Measurements from ENCODE around the gene LYL1. TPM values are rescaled to one million over a fixed set of nuclear protein-coding genes. Genes with fewer than 3 reads are reported as not detected.
A peak's percentile ranks its signal among the peaks of the same experiment; 100 is the strongest.

The LYL1 gene
- total and polyA plus RNA-seq, 9 of the 15 experiments (the other 6 are each of a cell fraction or from before 2014, with no cell fraction given): 1.3 to 266 (median 34.0) TPM

- TF ChIP-seq SFPQ (IDR thresholded peaks at IDR 0.05; ENCODE audit: low read depth, low read length) (no peak), KLF13 (tag; IDR thresholded peaks at IDR 0.05; ENCODE audit: borderline replicate concordance, low read depth) (peak; percentile 84; the same call in 1 of the 2 replicates), MCM3 (IDR thresholded peaks at IDR 0.05) (no peak), ZNF583 (CRISPR knock-in tag; IDR thresholded peaks at IDR 0.05) (no peak), RNF2 (IDR thresholded peaks at IDR 0.05) (peak; percentile 71; the same call in 1 of the 2 replicates), ZC3H11A (IDR thresholded peaks at IDR 0.05; ENCODE audit: low read depth, low read length) (no peak), POLR3G (IDR thresholded peaks at IDR 0.05; ENCODE audit: extremely low read depth, insufficient read length, insufficient replicate concordance) (no peak), CREB1 (IDR thresholded peaks at IDR 0.05) (peak; percentile 65; the same call in 1 of the 2 replicates), CREB1 (CRISPR knock-in tag; IDR thresholded peaks at IDR 0.05) (peak; percentile 76), SOX6 (IDR thresholded peaks at IDR 0.05) (peak; percentile 77), FOXP1 (CRISPR knock-in tag; IDR thresholded peaks at IDR 0.05) (peak; percentile 76; the same call in 1 of the 2 replicates), MCM2 (IDR thresholded peaks at IDR 0.05; ENCODE audit: low read depth) (no peak), JUN (IDR thresholded peaks at IDR 0.05; ENCODE audit: borderline replicate concordance, low read depth, low read length) (peak; percentile 74), JUN (CRISPR knock-in tag; IDR thresholded peaks at IDR 0.05; ENCODE audit: borderline replicate concordance) (peak; percentile 19; the same call in 1 of the 2 replicates), HNRNPLL (IDR thresholded peaks at IDR 0.05; ENCODE audit: low read depth, low read length, poor library complexity, severe bottlenecking) (peak; percentile 44), TRIM28 (IDR thresholded peaks at IDR 0.05) (peak; percentile 52; the same call in 1 of the 2 replicates), FOXA1 (IDR thresholded peaks at IDR 0.05; ENCODE audit: borderline replicate concordance) (no peak), GABPB2 (CRISPR knock-in tag; conservative IDR thresholded peaks at IDR 0.05) (no peak), CEBPB (tag; IDR thresholded peaks at IDR 0.05) (no peak)
- TF ChIP-seq, protein P1, sequence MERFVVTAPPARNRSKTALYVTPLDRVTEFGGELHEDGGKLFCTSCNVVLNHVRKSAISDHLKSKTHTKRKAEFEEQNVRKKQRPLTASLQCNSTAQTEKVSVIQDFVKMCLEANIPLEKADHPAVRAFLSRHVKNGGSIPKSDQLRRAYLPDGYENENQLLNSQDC (CRISPR knock-in tag; IDR thresholded peaks at IDR 0.05): no peak
- TF ChIP-seq, protein P2, sequence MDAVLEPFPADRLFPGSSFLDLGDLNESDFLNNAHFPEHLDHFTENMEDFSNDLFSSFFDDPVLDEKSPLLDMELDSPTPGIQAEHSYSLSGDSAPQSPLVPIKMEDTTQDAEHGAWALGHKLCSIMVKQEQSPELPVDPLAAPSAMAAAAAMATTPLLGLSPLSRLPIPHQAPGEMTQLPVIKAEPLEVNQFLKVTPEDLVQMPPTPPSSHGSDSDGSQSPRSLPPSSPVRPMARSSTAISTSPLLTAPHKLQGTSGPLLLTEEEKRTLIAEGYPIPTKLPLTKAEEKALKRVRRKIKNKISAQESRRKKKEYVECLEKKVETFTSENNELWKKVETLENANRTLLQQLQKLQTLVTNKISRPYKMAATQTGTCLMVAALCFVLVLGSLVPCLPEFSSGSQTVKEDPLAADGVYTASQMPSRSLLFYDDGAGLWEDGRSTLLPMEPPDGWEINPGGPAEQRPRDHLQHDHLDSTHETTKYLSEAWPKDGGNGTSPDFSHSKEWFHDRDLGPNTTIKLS (IDR thresholded peaks at IDR 0.05; ENCODE audit: borderline replicate concordance, low read depth): peak; percentile 78
Observed at GRCh38 chr19:13150187-13150930, 47.7 kb upstream of the LYL1 start, which contains the start of the genes IER2 and STX10 (continued).

All from K562 (cell line).